OCI-LY7 (cell line): Measurements from ENCODE around the gene ITGA8.

Experiments used
- EZH2phosphoT487 ChIP-seq: fragments of 200-600 bp; sonication (generic); IDR thresholded peaks from 2 replicates; pipeline ENCODE4 v1.6.1; 2018; ENCODE audit warnings: low read depth, borderline replicate concordance, mild to moderate bottlenecking, mixed run types, antibody characterized with exemption, low read length, moderate library complexity, mixed read lengths
- TF ChIP-seq, protein P1 (sequence below): fragments of 200-600 bp; sonication (generic); conservative IDR thresholded peaks from 2 replicates; pipeline ENCODE4 v1.5.1; 2014; ENCODE audit warnings: mild to moderate bottlenecking, antibody characterized with exemption, low read length, moderate library complexity, mixed read lengths

GRCh38 chr10:15485684-15486316 is 233.9 kb downstream of the ITGA8 start:
- TF ChIP-seq, protein P1, sequence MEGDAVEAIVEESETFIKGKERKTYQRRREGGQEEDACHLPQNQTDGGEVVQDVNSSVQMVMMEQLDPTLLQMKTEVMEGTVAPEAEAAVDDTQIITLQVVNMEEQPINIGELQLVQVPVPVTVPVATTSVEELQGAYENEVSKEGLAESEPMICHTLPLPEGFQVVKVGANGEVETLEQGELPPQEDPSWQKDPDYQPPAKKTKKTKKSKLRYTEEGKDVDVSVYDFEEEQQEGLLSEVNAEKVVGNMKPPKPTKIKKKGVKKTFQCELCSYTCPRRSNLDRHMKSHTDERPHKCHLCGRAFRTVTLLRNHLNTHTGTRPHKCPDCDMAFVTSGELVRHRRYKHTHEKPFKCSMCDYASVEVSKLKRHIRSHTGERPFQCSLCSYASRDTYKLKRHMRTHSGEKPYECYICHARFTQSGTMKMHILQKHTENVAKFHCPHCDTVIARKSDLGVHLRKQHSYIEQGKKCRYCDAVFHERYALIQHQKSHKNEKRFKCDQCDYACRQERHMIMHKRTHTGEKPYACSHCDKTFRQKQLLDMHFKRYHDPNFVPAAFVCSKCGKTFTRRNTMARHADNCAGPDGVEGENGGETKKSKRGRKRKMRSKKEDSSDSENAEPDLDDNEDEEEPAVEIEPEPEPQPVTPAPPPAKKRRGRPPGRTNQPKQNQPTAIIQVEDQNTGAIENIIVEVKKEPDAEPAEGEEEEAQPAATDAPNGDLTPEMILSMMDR, result no peak
- TF ChIP-seq EZH2phosphoT487, result no peak
